Kidney epithelial cell (primary cell): Measurements from ENCODE around the gene TNFRSF8. TPM values are rescaled to one million over a fixed set of nuclear protein-coding genes. Genes with fewer than 3 reads are reported as not detected.

ENCODE experiments used
- DNase-seq: peaks from one replicate; pipeline ENCODE4 v3.0.0-alpha.2; 2010; ENCODE audit warnings: low read depth
- H3K27me3 ChIP-seq: 2 replicates; pipeline ENCODE4 v1.6.0; 2011; ENCODE audit warnings: low read length; ENCODE audit not compliant: control insufficient read depth, insufficient read depth
- H3K36me3 ChIP-seq: 2 replicates; pipeline ENCODE4 v1.5.1; 2011; ENCODE audit warnings: low read length; ENCODE audit not compliant: control insufficient read depth, insufficient read depth
- H3K4me3 ChIP-seq: 2 replicates; pipeline ENCODE4 v1.5.1; 2011; ENCODE audit warnings: low read depth, mild to moderate bottlenecking, control low read depth, low read length
- CTCF ChIP-seq: IDR thresholded peaks from 2 replicates; pipeline ENCODE4 v1.5.1; 2011; ENCODE audit warnings: mild to moderate bottlenecking, moderate library complexity, low read length, control low read depth, inconsistent platforms; ENCODE audit not compliant: insufficient read depth, poor library complexity, severe bottlenecking
- total RNA-seq: library from RNA; depleted of rRNA; stranded (reverse); fragments of >200 nt; gene quantifications from 2 replicates; pipeline ENCODE4 v1.2.3, GENCODE V29; 2015

Gene TNFRSF8
- total RNA-seq, 1 donor from 2014 or later: 0.21 TPM

GRCh38 chr1:12057940-12058687, 5.0 kb upstream of the TNFRSF8 start:
- Histone ChIP-seq H3K4me3 (no peak overlapping the region), H3K27me3 (peaks cover 12% of the 10 kb centered on the region), H3K36me3 (no peaks in the 10 kb centered on the region)
- DNase-seq: no peak
- no peak for TF ChIP-seq CTCF

GRCh38 chr1:12059226-12059625, 3.9 kb upstream of the TNFRSF8 start:
- Histone ChIP-seq H3K4me3 (no peak overlapping the region), H3K36me3 (no peaks in the 10 kb centered on the region), H3K27me3 (peaks cover 23% of the 10 kb centered on the region)
- DNase-seq: no peak
- no peak for TF ChIP-seq CTCF

GRCh38 chr1:12059722-12060464, 3.2 kb upstream of the TNFRSF8 start:
- H3K4me3 ChIP-seq: no peak overlapping the region
- peaks cover 29% of the 10 kb centered on the region for H3K27me3 ChIP-seq
- DNase-seq: no peak
- no peak for TF ChIP-seq CTCF
- H3K36me3 ChIP-seq: no peaks in the 10 kb centered on the region

- no peak for TF ChIP-seq CTCF
- DNase-seq: no peak
Observed at GRCh38 chr1:12060500-12060899, 2.6 kb upstream of the TNFRSF8 start.

GRCh38 chr1:12064073-12064969, 1.2 kb downstream of the TNFRSF8 start:
- no peak for DNase-seq
- Histone ChIP-seq H3K27me3 (peaks cover 33% of the 10 kb centered on the region), H3K4me3 (no peak overlapping the region), H3K36me3 (no peaks in the 10 kb centered on the region)
- TF ChIP-seq CTCF: no peak

More at GRCh38 chr1:12060500-12060899, 2.6 kb upstream of the TNFRSF8 start:
- peaks cover 29% of the 10 kb centered on the region for H3K27me3 ChIP-seq
- no peak overlapping the region for H3K4me3 ChIP-seq
- H3K36me3 ChIP-seq: no peaks in the 10 kb centered on the region
